GM12801 (cell line): ENCODE results near the gene CBL.

Experiments
- CTCF ChIP-seq: IDR thresholded peaks from one replicate; pipeline ENCODE4 v1.5.1; 2011; ENCODE audit warnings: control low read depth; ENCODE audit not compliant: insufficient read length; ENCODE audit errors: extremely low read depth

CBL gene

GRCh38 chr11:119317592-119318239 is 111.6 kb downstream of the CBL start:
- TF ChIP-seq CTCF = no peak

GRCh38 chr11:119318240-119319135 is 112.3 kb downstream of the CBL start:
- no peak for TF ChIP-seq CTCF

- no peak for TF ChIP-seq CTCF
These were observed 113.1 kb downstream of the CBL start for GRCh38 chr11:119319136-119319699.

- TF ChIP-seq CTCF = no peak
These were observed 113.6 kb downstream of the CBL start for GRCh38 chr11:119319700-119320239.

- no peak for TF ChIP-seq CTCF
These were observed 114.2 kb downstream of the CBL start for GRCh38 chr11:119320240-119320775.

GRCh38 chr11:119320776-119321524 is 114.8 kb downstream of the CBL start:
- TF ChIP-seq CTCF = no peak
